GM15510 (cell line): ENCODE data around the gene ARSK.

Experiments
- POLR2A ChIP-seq: IDR thresholded peaks from 3 replicates; pipeline ENCODE4 v1.6.1; 2011; ENCODE audit warnings: borderline replicate concordance; ENCODE audit not compliant: insufficient read length; ENCODE audit errors: extremely low read depth

The ARSK gene

GRCh38 chr5:95647886-95648860, 93.3 kb downstream of the ARSK start:
- no peak for TF ChIP-seq POLR2A

DNA sequence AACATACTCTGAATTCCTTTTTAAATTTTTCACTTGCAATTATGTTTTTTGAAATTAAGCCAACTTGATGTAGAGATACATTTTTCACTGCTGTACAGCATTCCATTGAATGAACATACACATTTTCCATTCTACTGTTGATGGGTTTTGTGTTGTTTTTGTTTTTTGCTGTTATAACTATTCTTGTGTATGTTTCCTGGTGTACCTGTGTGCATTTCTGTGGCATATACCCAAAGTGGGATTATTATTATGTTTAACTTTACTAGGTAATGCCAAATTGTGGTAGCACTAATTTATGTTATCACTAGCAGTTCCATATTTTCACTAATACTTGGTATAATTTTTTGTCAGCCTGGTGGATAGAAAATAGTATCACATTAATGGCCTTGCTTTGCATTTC, 94.4 kb downstream of the ARSK start:
- TF ChIP-seq POLR2A = no peak

GRCh38 chr5:95649842-95650620, 95.1 kb downstream of the ARSK start:
- TF ChIP-seq POLR2A = no peak

DNA sequence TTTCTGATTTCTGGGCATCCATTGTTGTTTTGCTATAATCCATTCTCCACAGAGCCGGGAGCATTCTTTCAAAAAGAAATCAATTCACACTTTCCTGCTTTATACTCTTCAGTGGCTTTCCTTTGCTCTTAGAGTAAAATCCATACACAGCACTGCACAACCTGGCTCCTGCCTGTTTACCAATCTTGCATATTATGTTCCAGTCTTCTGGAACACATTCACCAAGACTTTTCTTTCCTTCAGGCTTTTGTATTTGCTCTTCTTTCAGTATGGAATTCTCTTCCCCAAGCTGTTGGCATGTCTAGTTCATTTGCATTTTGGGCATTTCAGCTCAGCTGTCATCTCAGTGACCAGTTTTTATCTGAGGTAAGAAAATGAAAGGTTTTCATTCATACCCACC, 97.9 kb downstream of the ARSK start:
- no peak for TF ChIP-seq POLR2A

DNA sequence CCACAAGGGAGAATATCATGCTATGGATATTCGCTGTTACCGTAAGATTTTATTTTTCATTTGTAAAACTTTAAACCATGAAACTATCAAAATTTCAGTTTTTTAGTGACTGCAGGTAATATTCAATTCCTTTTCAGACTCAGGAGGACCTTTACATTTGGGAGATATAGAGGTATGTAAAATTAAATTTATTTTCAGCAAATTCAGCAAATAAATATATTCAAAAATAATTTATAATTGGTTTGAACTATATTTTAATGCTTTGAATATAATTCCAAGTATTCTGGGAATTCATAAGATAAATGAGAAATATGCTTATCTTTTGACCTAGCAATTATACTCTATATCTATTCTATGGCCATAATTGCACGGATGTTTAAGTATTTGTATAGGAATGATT, 99.3 kb downstream of the ARSK start:
- no peak for TF ChIP-seq POLR2A
